ENCODE measurements around the gene SH3BP2.
A peak's percentile ranks its signal among the peaks of the same experiment; 100 is the strongest.

SH3BP2 gene

GRCh38 chr4:2837110-2837903, 44.4 kb downstream of the SH3BP2 start:
- H3K4me3 ChIP-seq (ENCODE audit: low read depth, low read length): no peak overlapping the region
- TF ChIP-seq MYC (IDR thresholded peaks at IDR 0.05; ENCODE audit: low read depth, low read length) (no peak), POLR2A (IDR thresholded peaks at IDR 0.05; ENCODE audit: extremely low read depth, insufficient read length) (no peak), CTCF (IDR thresholded peaks at IDR 0.05; ENCODE audit: low read depth, low read length) (no peak), MAX (IDR thresholded peaks at IDR 0.05; ENCODE audit: low read depth, low read length) (no peak)
- DNase-seq (ENCODE audit: low read depth): no peak

- no peak for TF ChIP-seq CTCF (IDR thresholded peaks at IDR 0.05; ENCODE audit: low read depth, low read length)
- no peak for TF ChIP-seq POLR2A (IDR thresholded peaks at IDR 0.05; ENCODE audit: extremely low read depth, insufficient read length)
- TF ChIP-seq MAX (IDR thresholded peaks at IDR 0.05; ENCODE audit: low read depth, low read length): no peak; the same call in 1 of the 2 replicates
- no peak for TF ChIP-seq MYC (IDR thresholded peaks at IDR 0.05; ENCODE audit: low read depth, low read length)
- H3K4me3 ChIP-seq (ENCODE audit: low read depth, low read length): peak overlapping the region; percentile 19
These were observed 45.1 kb downstream of the SH3BP2 start for GRCh38 chr4:2837904-2838496.

GRCh38 chr4:2839060-2839459, 46.2 kb downstream of the SH3BP2 start:
- DNase-seq (ENCODE audit: low read depth): no peak
- no peak overlapping the region for H3K4me3 ChIP-seq (ENCODE audit: low read depth, low read length)
- TF ChIP-seq MYC (IDR thresholded peaks at IDR 0.05; ENCODE audit: low read depth, low read length) (no peak), POLR2A (IDR thresholded peaks at IDR 0.05; ENCODE audit: extremely low read depth, insufficient read length) (no peak), CTCF (IDR thresholded peaks at IDR 0.05; ENCODE audit: low read depth, low read length) (no peak)

More at GRCh38 chr4:2837904-2838496, 45.1 kb downstream of the SH3BP2 start:
- peak; percentile 79 for DNase-seq (ENCODE audit: low read depth)

- H3K4me3 ChIP-seq (ENCODE audit: low read depth, low read length): peak overlapping the region; percentile 65
- no peak for TF ChIP-seq CTCF (IDR thresholded peaks at IDR 0.05; ENCODE audit: low read depth, low read length)
- 0 out of 2 replicates have a peak, but pooled peaks have one; percentile 15 for TF ChIP-seq MAX (IDR thresholded peaks at IDR 0.05; ENCODE audit: low read depth, low read length)
- DNase-seq (ENCODE audit: low read depth): no peak
These were observed 49.9 kb downstream of the SH3BP2 start for GRCh38 chr4:2842687-2843262.

GRCh38 chr4:2843263-2843940, 50.5 kb downstream of the SH3BP2 start, which contains the start of gene ADD1:
ADD1 (plus strand) TSS chr4:2843844; CDS start chr4:2875916, 32,072 bp downstream.
- TF ChIP-seq CTCF (IDR thresholded peaks at IDR 0.05; ENCODE audit: low read depth, low read length) (no peak), POLR2A (IDR thresholded peaks at IDR 0.05; ENCODE audit: extremely low read depth, insufficient read length) (peak; percentile 87), MYC (IDR thresholded peaks at IDR 0.05; ENCODE audit: low read depth, low read length) (peak; percentile 30; the same call in 1 of the 2 replicates)
- H3K4me3 ChIP-seq (ENCODE audit: low read depth, low read length): peak within 1 kb of the TSS; percentile 84
- peak; percentile 97 for DNase-seq (ENCODE audit: low read depth)

Data from NB4 (cell line).